ENCODE measurements around the gene SELPLG.

Gene SELPLG

GRCh38 chr12:108649669-108650068, 16.0 kb upstream of the SELPLG start:
- H3K36me3 ChIP-seq (ENCODE audit: insufficient read depth, low read length), result peaks cover 40% of the 10 kb centered on the region

GRCh38 chr12:108649126-108649525, 15.4 kb upstream of the SELPLG start:
- Histone ChIP-seq H3K9ac (ENCODE audit: insufficient read length) (no peak overlapping the region), H3K36me3 (ENCODE audit: insufficient read depth, low read length) (peaks cover 40% of the 10 kb centered on the region), H3K27ac (no peak overlapping the region), H3K9me3 (ENCODE audit: low read depth, low read length) (no peaks in the 10 kb centered on the region), H3K4me3 (no peak overlapping the region)
- TF ChIP-seq FOXP2 (optimal IDR thresholded peaks at IDR 0.05; ENCODE audit: control extremely low read depth, extremely low read length, insufficient read depth) (no peak), POLR2AphosphoS5 (IDR thresholded peaks at IDR 0.05; ENCODE audit: borderline replicate concordance, low read depth, low read length) (no peak), EZH2 (IDR thresholded peaks at IDR 0.05) (no peak)
- no peak for DNase-seq (ENCODE audit: low read depth, low spot score)

More at GRCh38 chr12:108649669-108650068, 16.0 kb upstream of the SELPLG start:
- Histone ChIP-seq H3K9me3 (ENCODE audit: low read depth, low read length) (no peaks in the 10 kb centered on the region), H3K9ac (ENCODE audit: insufficient read length) (no peak overlapping the region), H3K4me3 (no peak overlapping the region), H3K27ac (no peak overlapping the region)
- DNase-seq (ENCODE audit: low read depth, low spot score), result no peak
- no peak for TF ChIP-seq EZH2 (IDR thresholded peaks at IDR 0.05)
- TF ChIP-seq FOXP2 (optimal IDR thresholded peaks at IDR 0.05; ENCODE audit: control extremely low read depth, extremely low read length, insufficient read depth), result no peak
- no peak for TF ChIP-seq POLR2AphosphoS5 (IDR thresholded peaks at IDR 0.05; ENCODE audit: borderline replicate concordance, low read depth, low read length)

GRCh38 chr12:108648371-108648770, 14.7 kb upstream of the SELPLG start:
- no peak overlapping the region for H3K27ac ChIP-seq
- no peak for TF ChIP-seq FOXP2 (optimal IDR thresholded peaks at IDR 0.05; ENCODE audit: control extremely low read depth, extremely low read length, insufficient read depth)
- no peak for TF ChIP-seq POLR2AphosphoS5 (IDR thresholded peaks at IDR 0.05; ENCODE audit: borderline replicate concordance, low read depth, low read length)
- no peak for DNase-seq (ENCODE audit: low read depth, low spot score)
- H3K9me3 ChIP-seq (ENCODE audit: low read depth, low read length), result no peaks in the 10 kb centered on the region
- no peak overlapping the region for H3K9ac ChIP-seq (ENCODE audit: insufficient read length)
- peaks cover 40% of the 10 kb centered on the region for H3K36me3 ChIP-seq (ENCODE audit: insufficient read depth, low read length)
- no peak overlapping the region for H3K4me3 ChIP-seq

- no peak overlapping the region for H3K9ac ChIP-seq (ENCODE audit: insufficient read length)
- H3K36me3 ChIP-seq (ENCODE audit: insufficient read depth, low read length), result peaks cover 40% of the 10 kb centered on the region
- H3K27ac ChIP-seq, result no peak overlapping the region
- no peak for TF ChIP-seq EZH2 (IDR thresholded peaks at IDR 0.05)
- TF ChIP-seq POLR2AphosphoS5 (IDR thresholded peaks at IDR 0.05; ENCODE audit: borderline replicate concordance, low read depth, low read length), result no peak
- no peak for TF ChIP-seq FOXP2 (optimal IDR thresholded peaks at IDR 0.05; ENCODE audit: control extremely low read depth, extremely low read length, insufficient read depth)
- no peak overlapping the region for H3K4me3 ChIP-seq
- no peaks in the 10 kb centered on the region for H3K9me3 ChIP-seq (ENCODE audit: low read depth, low read length)
- no peak for DNase-seq (ENCODE audit: low read depth, low spot score)
These were observed 14.0 kb upstream of the SELPLG start for GRCh38 chr12:108647585-108648287.

- TF ChIP-seq POLR2AphosphoS5 (IDR thresholded peaks at IDR 0.05; ENCODE audit: borderline replicate concordance, low read depth, low read length) (no peak), FOXP2 (optimal IDR thresholded peaks at IDR 0.05; ENCODE audit: control extremely low read depth, extremely low read length, insufficient read depth) (no peak), EZH2 (IDR thresholded peaks at IDR 0.05) (no peak)
- DNase-seq (ENCODE audit: low read depth, low spot score), result no peak
- Histone ChIP-seq H3K9me3 (ENCODE audit: low read depth, low read length) (no peaks in the 10 kb centered on the region), H3K27ac (no peak overlapping the region), H3K36me3 (ENCODE audit: insufficient read depth, low read length) (peaks cover 33% of the 10 kb centered on the region), H3K9ac (ENCODE audit: insufficient read length) (no peak overlapping the region), H3K4me3 (no peak overlapping the region)
These were observed 13.2 kb upstream of the SELPLG start for GRCh38 chr12:108646600-108647579.

GRCh38 chr12:108645686-108646599, 12.2 kb upstream of the SELPLG start:
- TF ChIP-seq POLR2AphosphoS5 (IDR thresholded peaks at IDR 0.05; ENCODE audit: borderline replicate concordance, low read depth, low read length) (no peak), EZH2 (IDR thresholded peaks at IDR 0.05) (no peak), FOXP2 (optimal IDR thresholded peaks at IDR 0.05; ENCODE audit: control extremely low read depth, extremely low read length, insufficient read depth) (no peak)
- Histone ChIP-seq H3K4me3 (no peak overlapping the region), H3K9me3 (ENCODE audit: low read depth, low read length) (no peaks in the 10 kb centered on the region), H3K27ac (no peak overlapping the region), H3K9ac (ENCODE audit: insufficient read length) (no peak overlapping the region), H3K36me3 (ENCODE audit: insufficient read depth, low read length) (peaks cover 26% of the 10 kb centered on the region)
- no peak for DNase-seq (ENCODE audit: low read depth, low spot score)

GRCh38 chr12:108644811-108645120, 11.1 kb upstream of the SELPLG start:
- no peak overlapping the region; the same call in 1 of the 2 replicates for H3K27ac ChIP-seq
- TF ChIP-seq FOXP2 (optimal IDR thresholded peaks at IDR 0.05; ENCODE audit: control extremely low read depth, extremely low read length, insufficient read depth), result no peak
- no peak for TF ChIP-seq EZH2 (IDR thresholded peaks at IDR 0.05)
- no peak for TF ChIP-seq POLR2AphosphoS5 (IDR thresholded peaks at IDR 0.05; ENCODE audit: borderline replicate concordance, low read depth, low read length)
- no peak for DNase-seq (ENCODE audit: low read depth, low spot score)
- H3K9ac ChIP-seq (ENCODE audit: insufficient read length), result no peak overlapping the region
- peaks cover 24% of the 10 kb centered on the region for H3K36me3 ChIP-seq (ENCODE audit: insufficient read depth, low read length)
- no peaks in the 10 kb centered on the region for H3K9me3 ChIP-seq (ENCODE audit: low read depth, low read length)
- no peak overlapping the region for H3K4me3 ChIP-seq

All from SK-N-MC (cell line).